NCI-H510A treated with DMSO at 0.1 percent for 48 hours (cell line): Measurements from ENCODE around the gene RARB.

Source experiments
- DNase-seq: peaks from one replicate; lab custom pipeline; 2025; lab: John Stamatoyannopoulos, UW

RARB gene

GRCh38 chr3:25508433-25508832 is 80.4 kb downstream of the RARB start:
- DNase-seq, result no peak

- DNase-seq, result no peak
Measured at GRCh38 chr3:25508901-25509300, 80.8 kb downstream of the RARB start.

GRCh38 chr3:25510797-25511196 is 82.7 kb downstream of the RARB start:
- DNase-seq, result no peak

DNA sequence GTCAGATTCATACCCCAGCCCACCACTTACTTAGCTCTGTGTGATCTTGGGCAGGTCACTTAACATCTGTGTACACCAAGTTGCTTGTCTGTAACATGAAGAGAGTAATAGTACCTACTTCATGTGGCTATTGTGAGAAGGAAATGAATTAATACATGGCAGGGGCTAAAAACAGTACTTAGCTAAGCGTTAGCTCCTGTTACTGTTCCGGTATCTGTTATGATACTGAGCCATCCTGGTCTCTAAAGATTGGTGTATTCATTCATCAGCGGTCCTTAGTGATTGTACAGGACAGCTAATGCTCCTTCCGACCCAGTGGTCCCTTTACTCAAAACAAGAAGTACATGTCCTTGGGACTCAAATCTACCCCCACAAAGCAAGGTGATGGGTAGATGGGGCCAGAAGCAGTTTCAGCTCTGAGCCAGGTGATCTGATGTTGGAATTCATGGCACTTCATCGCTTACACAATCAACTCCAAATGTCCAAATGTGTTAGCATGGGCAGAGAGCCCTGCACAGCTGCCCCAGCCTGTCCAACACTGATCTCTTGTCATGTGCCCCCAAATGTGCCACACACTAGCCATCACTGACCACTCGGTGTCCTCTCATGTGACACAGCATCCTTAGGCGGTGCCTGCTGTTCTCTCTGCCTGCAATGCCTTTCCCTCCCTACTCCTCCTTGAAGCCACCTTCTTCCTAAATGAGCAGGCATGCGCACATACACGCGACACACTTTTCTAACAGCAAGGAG is 84.1 kb downstream of the RARB start:
- no peak for DNase-seq

- no peak for DNase-seq
Measured at GRCh38 chr3:25513642-25514266, 85.7 kb downstream of the RARB start.

- DNase-seq, result no peak
Measured at GRCh38 chr3:25515171-25515570, 87.1 kb downstream of the RARB start.

GRCh38 chr3:25520926-25521559 is 93.0 kb downstream of the RARB start:
- no peak for DNase-seq

DNA sequence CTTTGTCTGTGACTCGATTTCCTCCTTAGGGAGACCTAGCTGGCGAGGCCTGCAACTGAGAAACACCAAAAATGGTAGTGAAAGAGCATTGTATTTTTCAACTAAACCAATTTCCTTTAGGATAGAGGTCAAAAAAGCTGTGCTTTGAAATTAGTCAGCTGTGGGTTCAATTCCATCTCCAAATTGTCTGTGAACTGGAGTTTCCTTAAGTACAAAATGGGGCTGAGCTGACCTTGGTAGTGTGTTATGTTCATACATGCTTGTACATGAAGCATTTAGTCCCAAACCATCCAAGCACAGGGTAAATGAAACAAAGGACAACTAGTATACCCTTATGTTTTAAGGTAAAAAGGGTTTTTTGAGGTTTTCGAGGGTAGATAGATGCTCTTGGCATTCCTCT is 99.3 kb downstream of the RARB start:
- no peak for DNase-seq

GRCh38 chr3:25527801-25528200 is 99.7 kb downstream of the RARB start:
- no peak for DNase-seq

DNA sequence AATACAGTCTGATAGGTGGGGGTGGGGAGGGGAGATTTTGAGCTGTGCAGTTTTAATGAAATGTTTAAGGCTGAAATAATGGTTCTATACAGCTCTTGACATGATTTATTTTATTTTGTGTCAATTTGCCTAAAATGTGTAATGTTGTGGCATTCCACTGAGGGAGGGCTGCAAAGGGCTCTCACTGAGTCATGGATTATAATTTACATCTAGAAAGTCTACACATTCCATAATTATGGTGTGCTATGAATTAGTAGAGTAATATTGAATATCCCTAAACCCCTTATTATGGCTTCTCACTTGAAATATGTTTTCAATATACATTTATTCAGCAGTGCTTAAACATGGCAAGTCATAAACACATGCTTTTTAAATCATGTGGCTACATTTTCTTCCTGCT is 103.9 kb downstream of the RARB start:
- no peak for DNase-seq

- DNase-seq, result no peak
Measured at GRCh38 chr3:25532431-25533162, 104.5 kb downstream of the RARB start.

DNA sequence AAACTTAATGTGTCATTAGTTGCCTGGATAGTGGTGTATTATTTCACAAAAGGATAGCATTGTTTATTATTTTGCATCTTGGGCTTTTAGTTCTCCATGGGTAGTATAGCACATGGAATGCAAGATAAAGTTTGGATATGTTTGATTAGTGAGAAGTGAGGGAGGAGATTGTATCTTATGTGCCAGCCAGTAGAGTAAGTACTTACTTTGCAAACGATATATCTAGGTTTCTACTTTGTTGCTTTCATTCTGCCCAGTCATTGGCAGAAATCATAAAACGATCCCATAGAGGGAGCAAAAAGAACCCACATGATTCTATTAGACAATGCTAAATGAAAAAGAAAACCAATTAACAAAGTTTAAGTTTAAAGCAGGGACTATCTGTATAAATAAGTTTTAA is 105.3 kb downstream of the RARB start:
- DNase-seq, result no peak

DNA sequence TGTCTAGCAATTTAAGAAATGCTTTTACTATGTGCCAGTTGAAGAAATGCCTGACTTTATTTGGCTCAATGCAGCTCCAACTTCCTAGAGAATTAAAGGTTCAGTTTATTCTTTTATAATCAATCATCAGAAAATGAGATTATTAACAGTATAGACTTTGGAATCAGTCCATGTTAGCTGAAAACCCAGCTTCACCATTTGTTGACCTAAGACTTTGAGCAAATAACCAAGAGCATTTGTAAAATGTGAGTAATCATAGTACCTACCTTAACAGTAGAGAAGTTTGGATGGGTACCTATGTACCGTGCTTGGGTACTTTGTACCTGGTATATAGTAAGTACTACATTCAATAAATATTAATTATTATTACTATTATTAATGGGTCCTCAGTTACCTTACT is 105.9 kb downstream of the RARB start:
- no peak for DNase-seq

GRCh38 chr3:25536521-25537391 is 108.7 kb downstream of the RARB start:
- no peak for DNase-seq

DNA sequence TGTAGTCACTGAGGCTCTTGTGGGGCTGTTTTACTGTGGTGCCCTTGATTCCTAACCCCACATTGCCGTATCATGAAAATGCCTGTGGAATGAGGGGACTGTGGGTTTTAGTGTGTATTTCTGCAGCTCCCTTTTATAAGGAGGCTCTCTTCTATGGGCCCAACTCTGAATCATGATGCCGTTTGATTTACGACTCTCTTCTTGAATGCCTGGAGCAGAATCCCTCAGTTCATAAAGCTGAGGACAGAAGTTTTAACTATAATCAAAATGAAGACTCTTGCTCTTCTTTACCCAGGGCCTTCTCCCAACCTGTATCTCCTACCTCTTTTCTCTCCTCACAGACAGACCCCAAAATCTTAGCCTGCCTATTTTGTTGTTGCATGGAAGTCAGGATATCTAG is 109.5 kb downstream of the RARB start:
- DNase-seq, result no peak

DNA sequence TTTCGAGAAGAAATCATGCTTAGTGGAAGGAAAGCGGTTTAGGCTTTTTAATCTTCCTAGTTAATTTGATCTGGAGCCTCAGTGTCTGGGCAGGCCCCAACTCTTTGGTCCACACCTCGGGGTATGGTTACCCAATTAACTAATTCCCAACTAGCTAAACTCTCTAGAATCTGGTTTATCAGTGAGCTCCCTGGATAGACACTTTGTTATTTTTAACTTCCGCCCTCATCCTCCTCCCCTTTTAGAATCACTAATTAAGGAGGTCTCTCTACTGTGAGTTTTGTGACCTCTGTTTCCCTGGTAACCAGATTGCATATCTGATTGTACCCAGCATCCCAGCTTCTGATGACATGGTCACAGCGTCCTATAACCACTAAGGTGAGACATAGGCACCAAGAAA is 112.2 kb downstream of the RARB start:
- no peak for DNase-seq

DNA sequence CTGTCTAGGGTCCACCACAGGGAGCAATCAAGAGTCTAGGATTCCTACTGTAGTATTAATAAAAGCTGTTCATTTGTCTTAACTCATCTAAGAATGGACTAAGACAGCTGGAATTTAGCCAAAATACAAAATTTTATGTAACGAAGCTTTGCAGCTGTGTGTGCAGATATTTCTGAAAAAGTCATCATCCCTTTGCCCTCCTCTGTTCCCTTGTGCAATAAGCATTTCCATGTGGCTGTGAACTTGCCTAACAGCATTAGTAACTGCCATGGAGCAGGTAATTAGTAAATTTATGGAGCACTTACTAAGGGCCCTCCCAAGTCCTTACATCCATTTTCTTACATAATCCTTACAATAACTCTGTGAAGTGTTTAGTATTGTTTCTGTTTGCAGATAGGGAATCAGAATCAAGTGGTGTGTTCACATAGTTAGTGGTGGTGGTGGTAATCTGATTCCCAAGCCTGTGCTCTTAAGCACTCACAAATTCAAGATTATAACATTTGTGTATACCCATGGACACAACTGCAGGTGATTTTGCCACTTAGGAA is 114.5 kb downstream of the RARB start:
- peak; percentile 67 for DNase-seq

GRCh38 chr3:25547103-25547502 is 119.0 kb downstream of the RARB start:
- DNase-seq, result no peak

DNA sequence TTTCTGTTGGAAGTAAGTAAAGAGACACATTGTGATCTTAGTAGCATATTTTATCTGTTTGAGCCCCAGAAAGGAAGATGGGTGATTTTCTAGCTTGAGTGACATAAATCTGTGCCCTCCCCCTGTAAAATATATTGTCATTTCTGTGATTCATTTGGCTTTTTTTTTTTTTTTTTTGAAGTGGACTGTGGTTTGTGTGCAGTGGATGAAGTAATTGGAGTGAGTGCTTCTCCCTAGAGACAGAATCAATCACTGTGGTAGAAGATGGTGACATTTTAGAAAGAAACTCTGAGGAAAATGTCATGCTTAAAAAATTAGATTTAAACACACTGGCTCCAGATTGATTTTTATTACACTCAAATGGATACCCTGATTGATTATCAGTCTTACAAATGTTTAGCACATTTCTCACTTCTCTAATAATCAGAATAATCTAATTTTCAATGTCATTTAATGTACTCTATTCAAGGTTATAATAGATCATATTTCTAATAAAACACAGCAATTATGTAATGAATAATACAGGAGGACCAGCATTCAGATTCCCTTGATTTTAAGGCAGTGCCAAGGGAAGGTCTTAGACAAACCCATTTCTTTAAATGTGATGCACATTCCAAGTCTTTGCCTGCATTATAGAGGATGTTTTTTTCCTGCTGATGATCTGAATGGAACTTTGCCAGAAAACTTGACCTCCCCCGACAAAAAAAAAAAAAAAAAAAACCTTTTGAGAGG is 120.0 kb downstream of the RARB start:
- DNase-seq, result no peak

GRCh38 chr3:25548836-25549235 is 120.8 kb downstream of the RARB start:
- DNase-seq, result no peak

GRCh38 chr3:25552251-25552650 is 124.2 kb downstream of the RARB start:
- DNase-seq, result no peak
